ENCODE measurements around the gene ZKSCAN4. TPM values are rescaled to one million over a fixed set of nuclear protein-coding genes. Genes with fewer than 3 reads are reported as not detected.

ZKSCAN4 gene
- total RNA-seq, result 5.3 and 5.6 TPM in 2 replicates

GRCh38 chr6:28252009-28252975 lies at the start of gene ZKSCAN4:
Gene ZKSCAN4, minus strand, starts transcription at chr6:28252269. Its CDS starts 289 bp downstream, at chr6:28251980.

GRCh38 chr6:28281288-28282064 lies 29.4 kb upstream of the ZKSCAN4 start, which contains the start of gene PGBD1:
Gene PGBD1, plus strand, starts transcription at chr6:28281572. Its CDS starts 2,242 bp downstream, at chr6:28283814.

GRCh38 chr6:28266962-28267694 lies 15.1 kb upstream of the ZKSCAN4 start, which contains the start of gene ZSCAN26:
Gene ZSCAN26, plus strand, starts transcription at chr6:28267143. Its CDS starts 4,777 bp downstream, at chr6:28271920.

GRCh38 chr6:28258877-28259777 lies 7.1 kb upstream of the ZKSCAN4 start, which contains the start of gene NKAPL:
Gene NKAPL, plus strand, starts transcription at chr6:28259297. Its CDS starts 75 bp downstream, at chr6:28259372.

GRCh38 chr6:28225056-28225834 lies 26.8 kb downstream of the ZKSCAN4 start, which contains the start of gene ZSCAN9:
Gene ZSCAN9, plus strand, starts transcription at chr6:28225275. Its CDS starts 1,810 bp downstream, at chr6:28227085.

Other genes starting within 250 kb of the ZKSCAN4 start
- 0.46 and 0.57 TPM in 2 replicates for gene ZNF165, start 171.7 kb downstream of the ZKSCAN4 start, total RNA-seq
- 1.8 and 2.8 TPM in 2 replicates for gene ZSCAN16, start 127.7 kb downstream of the ZKSCAN4 start, total RNA-seq
- gene ZKSCAN8, start 110.4 kb downstream of the ZKSCAN4 start, total RNA-seq, result 11.9 and 14.5 TPM in 2 replicates
- gene ZSCAN9, start 27.0 kb downstream of the ZKSCAN4 start, total RNA-seq, result 7.3 and 8.8 TPM in 2 replicates
- gene NKAPL, start 7.0 kb upstream of the ZKSCAN4 start, total RNA-seq, result 1.8 and 2.0 TPM in 2 replicates
- 9.1 and 12.3 TPM in 2 replicates for gene ZSCAN26, start 14.9 kb upstream of the ZKSCAN4 start, total RNA-seq
- gene PGBD1, start 29.3 kb upstream of the ZKSCAN4 start, total RNA-seq, result 2.7 and 3.3 TPM in 2 replicates
- 7.8 and 16.2 TPM in 2 replicates for gene ZSCAN31, start 83.9 kb upstream of the ZKSCAN4 start, total RNA-seq
- 3.7 and 5.0 TPM in 2 replicates for gene ZKSCAN3, start 97.7 kb upstream of the ZKSCAN4 start, total RNA-seq
- 5.4 and 6.6 TPM in 2 replicates for gene ZSCAN12, start 147.5 kb upstream of the ZKSCAN4 start, total RNA-seq
- 4.4 and 6.0 TPM in 2 replicates for gene ZSCAN23, start 191.2 kb upstream of the ZKSCAN4 start, total RNA-seq